ENCODE data around the gene PRKCE.

DNA sequence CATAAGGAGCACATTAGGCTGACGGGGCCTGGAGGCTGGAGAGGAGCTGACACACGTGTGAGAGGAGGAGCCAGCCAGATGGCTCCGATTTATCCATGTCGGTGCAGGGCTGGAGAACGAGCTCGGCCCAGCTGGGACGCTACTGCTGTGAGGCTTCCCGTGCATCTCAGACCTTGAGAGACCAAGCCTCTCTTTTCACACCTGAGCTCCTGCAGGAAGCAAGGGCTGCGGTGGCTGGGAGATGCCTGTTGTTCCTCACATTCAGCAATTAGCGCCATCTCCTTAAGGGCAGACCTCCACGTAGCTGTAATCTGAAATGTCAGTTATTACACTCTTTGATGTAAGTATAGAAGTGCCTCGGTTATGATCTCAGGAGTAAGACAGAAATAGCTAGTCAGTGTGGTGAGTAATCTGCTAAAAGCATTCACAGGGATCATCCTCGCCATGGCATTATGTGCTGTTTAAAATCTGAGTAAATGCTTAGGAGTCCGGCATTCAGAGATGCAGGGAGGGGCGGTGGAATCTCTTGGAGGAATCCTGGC, 107.9 kb downstream of the PRKCE start:
- TF ChIP-seq, protein P1, sequence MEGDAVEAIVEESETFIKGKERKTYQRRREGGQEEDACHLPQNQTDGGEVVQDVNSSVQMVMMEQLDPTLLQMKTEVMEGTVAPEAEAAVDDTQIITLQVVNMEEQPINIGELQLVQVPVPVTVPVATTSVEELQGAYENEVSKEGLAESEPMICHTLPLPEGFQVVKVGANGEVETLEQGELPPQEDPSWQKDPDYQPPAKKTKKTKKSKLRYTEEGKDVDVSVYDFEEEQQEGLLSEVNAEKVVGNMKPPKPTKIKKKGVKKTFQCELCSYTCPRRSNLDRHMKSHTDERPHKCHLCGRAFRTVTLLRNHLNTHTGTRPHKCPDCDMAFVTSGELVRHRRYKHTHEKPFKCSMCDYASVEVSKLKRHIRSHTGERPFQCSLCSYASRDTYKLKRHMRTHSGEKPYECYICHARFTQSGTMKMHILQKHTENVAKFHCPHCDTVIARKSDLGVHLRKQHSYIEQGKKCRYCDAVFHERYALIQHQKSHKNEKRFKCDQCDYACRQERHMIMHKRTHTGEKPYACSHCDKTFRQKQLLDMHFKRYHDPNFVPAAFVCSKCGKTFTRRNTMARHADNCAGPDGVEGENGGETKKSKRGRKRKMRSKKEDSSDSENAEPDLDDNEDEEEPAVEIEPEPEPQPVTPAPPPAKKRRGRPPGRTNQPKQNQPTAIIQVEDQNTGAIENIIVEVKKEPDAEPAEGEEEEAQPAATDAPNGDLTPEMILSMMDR (IDR thresholded peaks at IDR 0.05; ENCODE audit: low read depth, low read length, missing input control) = no peak
- TF ChIP-seq FOXA1 (IDR thresholded peaks at IDR 0.05) = no peak
- TF ChIP-seq, protein P2, sequence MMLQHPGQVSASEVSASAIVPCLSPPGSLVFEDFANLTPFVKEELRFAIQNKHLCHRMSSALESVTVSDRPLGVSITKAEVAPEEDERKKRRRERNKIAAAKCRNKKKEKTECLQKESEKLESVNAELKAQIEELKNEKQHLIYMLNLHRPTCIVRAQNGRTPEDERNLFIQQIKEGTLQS (IDR thresholded peaks at IDR 0.05) = no peak
- TF ChIP-seq, protein P3, sequence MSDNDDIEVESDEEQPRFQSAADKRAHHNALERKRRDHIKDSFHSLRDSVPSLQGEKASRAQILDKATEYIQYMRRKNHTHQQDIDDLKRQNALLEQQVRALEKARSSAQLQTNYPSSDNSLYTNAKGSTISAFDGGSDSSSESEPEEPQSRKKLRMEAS (IDR thresholded peaks at IDR 0.05) = no peak

All from liver (tissue), 3 donors.